NCI-H2029 treated with DMSO at 0.1 percent for 48 hours (cell line): ENCODE measurements around the gene SLC22A23.

ENCODE experiments used
- DNase-seq: peaks from one replicate; lab custom pipeline; 2025; lab: John Stamatoyannopoulos, UW

Gene SLC22A23

DNA sequence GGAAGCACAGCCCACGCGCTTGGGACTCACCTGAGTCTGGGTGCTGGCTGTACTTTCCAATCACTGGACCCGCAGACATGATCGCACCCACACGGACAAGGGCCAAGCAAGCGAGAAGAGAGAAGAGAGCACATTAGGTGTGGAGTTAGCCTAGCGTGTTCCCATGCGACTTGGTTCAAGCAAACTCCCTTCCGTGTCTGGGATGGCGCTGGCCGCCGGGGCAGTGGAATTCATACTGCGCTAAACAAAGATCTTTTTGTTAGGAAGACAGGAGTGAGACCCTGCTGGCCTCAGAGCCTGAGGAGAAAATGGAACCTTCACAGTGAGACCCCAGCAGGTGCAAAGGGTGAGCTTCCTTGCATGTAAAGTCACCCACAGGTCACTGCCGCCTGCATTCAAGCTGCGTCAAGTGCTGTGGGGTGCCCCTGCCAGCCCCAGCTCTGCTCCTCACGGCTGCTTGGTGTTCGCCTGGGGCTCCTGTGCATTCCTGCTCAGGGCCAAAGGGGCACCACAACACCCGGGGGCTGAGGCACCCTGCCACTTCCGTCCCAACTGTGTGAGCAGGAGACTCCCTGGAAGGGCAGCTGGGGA lies 171.7 kb downstream of the SLC22A23 start:
- no peak for DNase-seq

DNA sequence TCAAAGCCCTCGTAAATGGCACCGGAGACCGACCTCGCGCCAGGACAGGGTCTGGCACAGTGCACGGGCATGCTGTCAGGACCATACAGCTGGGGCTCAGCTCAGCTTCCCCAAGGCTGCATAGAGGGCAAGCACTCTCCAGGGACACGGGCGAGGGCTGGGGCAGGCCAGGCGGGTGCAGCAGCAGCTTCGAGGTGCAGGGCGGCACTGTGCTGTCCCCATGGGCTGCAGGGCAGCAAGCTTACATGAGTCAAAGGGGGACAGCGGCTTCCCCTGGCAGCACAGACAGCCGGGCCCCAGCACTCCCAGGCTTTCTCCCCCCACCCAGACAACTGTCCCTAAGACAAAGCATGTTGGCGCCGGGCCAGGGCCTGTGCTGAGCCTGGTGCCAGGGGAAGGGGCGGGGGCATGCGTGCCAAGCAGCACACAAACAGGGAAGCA lies 172.4 kb downstream of the SLC22A23 start:
- DNase-seq = peak; percentile 77

DNA sequence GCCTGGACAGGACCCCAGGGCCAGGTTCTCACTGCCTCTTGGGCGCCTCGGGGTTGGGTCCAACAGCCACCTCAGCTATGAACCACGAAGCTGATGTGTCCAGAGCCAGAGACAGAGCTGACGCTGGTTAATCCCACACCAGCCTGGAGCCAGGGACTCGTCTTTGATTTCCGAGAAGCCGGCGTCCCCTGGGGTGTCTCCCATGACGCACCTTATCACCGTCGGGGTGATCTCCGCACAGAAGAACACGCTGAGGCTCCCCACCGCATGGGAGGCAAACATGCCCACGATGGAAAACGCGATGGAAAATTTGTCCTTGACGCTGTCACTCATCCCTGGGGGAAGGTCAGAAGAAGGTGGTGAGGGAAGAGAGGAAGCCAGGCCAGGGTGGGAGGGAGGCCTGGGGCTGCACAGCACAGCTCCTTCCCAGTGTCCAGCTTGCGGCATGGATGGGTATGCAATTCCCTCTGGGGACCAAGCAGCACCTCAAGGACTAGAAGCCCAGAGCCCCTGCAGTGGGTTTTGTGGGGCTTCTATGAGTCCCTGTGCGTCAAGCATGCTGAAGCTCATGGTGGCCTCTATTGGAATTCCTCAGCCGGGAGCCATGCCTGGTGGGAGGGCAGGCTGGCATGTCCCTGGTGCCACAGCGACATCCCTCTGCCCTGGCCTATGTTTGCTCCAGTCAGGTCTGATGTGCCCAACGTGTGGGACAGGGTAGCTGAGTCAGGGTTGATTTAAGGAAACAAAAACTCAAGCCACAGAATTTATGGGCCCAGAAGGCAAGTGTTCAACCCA lies 173.0 kb downstream of the SLC22A23 start:
- no peak for DNase-seq

DNA sequence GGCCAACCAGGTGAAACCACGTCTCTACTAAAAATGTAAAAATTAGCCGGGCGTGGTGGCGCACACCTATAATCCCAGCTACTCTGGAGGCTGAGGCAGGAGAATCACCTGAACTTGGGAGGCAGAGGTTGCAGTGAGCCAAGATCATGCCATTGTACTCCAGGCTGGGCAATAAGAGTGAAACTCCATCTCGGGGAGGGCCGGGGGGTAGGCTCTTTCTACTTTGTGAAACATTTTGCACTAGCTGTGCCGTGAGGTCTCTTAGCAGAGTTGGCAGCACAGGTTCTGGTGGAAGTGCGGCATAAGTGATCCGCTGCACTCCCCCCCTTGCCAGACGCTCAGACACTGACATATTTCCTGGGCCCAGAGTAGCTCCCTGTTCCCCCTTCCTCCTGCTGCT lies 173.6 kb downstream of the SLC22A23 start:
- DNase-seq = no peak

DNA sequence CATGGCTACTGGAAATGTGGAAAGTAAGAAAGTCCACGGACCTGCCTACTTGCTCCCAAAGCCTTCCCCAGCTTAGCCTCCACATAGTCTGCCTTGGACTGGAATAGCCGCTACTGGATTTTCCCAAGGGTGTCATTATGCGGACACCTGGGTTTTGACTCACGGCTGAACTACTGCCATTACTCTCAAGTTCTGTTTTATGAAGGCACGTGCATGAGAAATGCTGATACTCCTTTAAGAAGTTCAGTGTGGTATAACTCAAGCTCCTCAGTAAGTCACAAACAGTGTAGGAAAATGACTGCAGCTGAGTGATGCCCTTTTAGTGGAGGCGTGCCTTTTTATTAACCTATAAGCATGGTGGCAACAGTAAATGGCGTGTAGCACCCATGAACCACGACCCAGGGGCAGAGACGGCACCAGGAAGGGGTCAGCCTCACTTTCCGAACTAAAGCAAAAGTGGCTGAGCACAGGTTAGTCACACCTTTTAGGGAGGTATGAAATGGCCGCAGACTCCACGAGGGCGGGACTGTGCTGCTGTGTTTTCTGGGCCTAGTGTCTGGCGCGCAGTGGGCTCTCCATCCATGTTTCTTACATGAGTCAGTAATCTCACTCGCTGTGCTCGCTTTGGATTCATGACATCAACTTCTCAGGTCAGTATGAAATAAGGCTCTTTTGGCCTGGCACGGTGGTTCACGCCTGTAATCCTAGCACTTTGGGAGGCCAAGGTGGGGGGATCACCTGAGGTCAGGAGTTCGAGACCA lies 174.2 kb downstream of the SLC22A23 start:
- no peak for DNase-seq

DNA sequence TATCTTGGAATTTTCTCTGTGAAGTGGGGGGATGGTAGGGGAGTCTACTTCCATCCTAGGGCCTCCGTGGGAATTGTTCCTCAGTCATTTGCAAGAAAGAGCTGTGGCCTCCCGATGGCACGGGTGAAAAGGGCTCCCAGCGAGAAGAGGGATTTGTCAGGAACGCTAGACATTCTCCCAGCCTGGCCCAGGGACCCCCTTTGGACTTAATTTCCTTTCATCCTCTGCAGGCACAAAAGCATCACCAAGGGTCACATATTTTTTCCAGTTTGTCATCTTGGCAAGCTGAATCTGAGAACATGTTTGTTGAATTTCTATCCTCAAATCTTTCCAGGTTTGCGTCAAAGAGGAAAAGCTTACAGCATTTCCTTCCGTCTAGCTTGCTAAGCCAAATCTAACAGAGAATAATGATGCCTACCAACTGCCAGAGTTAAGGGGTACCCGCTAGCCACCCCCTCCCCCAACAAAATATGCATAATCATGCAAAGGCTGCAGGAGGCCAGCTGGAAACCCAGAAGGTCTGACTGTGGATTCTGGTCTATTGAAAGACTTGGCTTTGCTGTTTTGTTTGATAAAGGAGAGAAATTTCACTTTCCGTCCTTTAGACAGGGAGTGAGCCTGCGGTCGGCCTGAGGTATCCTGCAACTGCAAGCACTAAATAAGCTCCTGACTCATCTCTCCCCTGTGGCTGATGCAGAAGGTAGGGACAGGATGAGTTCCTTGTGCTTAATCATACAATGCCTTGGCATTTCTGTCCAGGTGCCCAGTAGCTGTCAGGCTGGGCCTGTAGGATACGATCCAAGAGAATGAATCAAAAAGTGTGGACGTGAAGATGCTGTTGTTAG lies 175.0 kb downstream of the SLC22A23 start:
- no peak for DNase-seq

DNA sequence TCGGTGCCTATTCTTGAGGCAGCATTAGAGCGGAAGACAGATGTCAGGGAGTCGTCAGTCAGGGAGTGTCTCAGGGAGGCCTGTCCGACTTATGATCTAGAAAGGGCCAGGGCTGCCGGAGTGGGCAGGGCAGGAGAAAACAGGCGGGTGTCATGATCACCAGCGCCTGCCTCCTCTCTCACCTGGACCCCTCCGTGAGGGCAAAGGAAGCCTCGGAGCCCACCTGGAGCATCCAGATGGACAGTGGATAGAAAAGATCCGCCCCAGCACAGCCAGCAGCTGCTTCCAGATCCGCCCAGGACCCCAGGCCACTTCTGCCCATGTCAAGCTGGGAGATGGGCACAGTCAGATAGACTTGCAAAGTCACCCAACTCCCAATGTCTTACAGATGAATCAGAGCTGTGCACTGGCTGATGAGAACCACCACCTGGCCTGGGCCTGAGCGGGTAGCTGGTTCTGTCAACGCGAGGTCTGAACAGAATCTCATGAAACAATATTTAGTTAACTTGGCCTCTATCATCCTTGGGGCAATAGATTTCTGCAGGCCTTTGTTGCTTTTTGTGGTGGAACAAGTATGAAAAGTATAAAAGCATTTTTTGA lies 175.9 kb downstream of the SLC22A23 start:
- no peak for DNase-seq

DNA sequence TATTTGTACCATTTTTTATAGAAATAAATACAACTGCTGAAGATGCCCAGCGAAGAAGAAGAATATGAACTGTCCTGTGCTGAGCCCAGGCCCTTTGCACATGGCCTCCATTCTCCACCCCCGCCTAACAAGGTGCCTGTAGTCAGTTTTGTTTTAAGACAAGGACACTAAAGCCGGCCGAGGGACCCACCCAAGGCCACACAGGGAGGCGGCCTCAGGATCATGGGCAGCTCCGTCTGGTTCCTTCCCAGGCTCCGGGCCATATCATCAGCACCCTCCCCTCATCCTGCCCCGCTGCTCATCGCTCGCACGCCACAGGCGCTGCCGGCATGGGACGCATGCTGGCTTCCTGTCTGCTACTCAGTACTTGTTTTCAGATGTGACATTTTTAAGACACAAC lies 176.8 kb downstream of the SLC22A23 start:
- no peak for DNase-seq

DNA sequence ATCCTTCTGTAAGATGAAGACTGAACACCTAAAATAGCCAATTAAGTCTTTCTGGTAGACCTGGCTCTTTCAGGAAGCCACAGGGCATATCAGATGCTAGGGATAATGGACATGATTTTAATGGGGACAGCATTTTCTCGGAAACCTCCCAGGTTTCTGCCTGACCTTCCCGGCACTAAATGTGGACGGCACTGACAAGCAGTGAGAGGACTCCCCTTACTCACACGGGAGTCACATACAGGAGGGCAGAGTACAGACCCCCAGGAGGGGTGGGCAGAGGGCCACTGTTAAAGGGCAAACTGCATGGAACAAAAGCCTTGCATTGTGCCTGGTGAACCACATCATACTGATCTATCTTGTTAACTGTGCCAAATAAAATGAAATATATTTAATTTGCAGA lies 178.2 kb downstream of the SLC22A23 start:
- DNase-seq = no peak

DNA sequence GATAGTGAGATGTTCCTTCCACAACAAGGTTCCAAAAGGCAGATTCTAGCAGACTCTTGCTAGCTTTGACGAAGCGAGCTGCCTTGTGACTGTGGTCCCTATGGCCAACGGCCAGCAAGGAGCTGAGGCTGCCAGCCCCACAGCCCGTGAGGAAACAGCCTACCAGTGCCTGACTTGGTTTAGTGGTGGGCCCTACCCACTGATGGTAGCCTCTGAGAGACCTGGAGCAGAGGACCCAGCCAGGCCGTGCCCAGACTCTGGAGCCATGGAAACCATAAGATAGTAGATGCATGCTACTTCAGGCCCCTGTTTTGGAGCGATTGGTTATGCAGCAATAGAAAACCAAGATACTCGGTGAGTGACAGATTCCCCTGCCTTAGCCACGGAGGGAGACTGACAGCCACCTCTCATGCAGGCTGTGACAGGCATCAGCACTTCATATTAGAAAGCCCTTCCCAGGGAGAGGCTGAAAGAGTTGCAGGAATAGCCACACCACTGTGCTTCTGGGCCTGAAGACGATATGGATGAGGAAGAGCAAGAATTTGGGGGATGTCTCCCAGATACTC lies 178.9 kb downstream of the SLC22A23 start:
- DNase-seq = no peak

DNA sequence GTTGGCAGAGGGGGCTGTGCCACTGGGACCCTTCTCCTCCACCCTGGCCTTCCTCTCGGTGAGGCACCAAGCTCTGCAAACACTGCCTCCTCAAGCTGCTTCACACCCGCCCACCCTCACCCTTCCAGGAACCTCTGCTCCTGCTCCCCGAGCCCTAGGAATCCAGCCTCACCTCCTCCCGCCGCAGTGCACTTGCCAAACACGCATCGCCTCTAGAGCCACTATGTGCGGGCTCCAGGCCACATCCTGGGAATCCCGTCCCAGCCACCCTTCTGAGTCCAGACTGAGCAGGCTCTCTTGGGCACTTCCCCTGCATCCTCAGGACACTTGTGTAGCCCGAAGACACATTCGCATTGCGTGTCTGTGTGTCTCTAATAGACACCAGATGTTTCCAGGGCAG lies 179.6 kb downstream of the SLC22A23 start:
- DNase-seq = no peak

DNA sequence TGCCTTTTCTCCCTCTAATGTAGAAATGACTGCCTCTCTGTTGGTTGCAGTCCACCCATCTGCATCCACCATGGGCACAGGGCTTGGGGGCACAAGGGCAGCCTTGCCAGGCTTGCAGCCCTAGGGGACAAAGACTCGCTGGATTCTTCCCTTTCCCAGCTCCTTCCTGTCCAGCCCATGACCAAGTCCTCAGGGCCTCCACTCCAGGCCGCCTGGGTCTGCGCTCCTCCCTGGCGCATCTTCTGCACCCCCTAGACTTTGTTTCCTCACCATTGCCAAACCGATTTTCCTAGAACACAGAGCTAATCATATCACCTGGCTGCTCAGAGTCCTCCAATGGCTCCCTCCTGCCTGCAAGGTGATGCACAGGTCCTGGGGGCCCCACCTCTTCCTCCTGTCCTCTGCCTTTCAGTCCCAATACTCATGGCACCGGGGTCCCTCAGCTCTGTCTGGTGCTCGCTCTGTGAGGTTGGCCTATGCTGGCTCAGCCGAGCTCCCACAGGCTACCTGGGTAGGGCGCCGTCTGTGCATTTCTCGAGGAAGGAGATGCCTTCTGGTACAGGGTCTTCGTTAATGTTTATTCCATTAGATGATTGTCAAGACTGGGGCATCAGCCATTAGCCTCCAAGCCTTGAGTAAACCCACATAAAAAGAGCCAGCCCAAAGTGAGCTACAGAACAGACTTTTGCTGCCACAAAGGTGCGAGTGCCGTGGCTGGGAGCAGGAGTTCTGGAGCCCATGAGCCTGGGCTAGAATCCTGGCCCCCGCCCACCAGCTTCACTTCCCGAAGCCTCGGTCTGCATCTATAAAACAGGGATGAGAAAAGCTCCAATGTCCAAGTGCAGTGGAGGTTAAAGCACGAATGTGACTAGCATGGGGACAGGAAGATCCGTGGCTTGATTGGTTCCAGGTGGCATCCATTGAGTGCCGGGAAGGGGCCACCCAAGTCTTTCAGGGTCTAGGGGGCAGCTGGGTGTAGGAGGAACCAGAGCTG lies 180.4 kb downstream of the SLC22A23 start:
- no peak for DNase-seq

DNA sequence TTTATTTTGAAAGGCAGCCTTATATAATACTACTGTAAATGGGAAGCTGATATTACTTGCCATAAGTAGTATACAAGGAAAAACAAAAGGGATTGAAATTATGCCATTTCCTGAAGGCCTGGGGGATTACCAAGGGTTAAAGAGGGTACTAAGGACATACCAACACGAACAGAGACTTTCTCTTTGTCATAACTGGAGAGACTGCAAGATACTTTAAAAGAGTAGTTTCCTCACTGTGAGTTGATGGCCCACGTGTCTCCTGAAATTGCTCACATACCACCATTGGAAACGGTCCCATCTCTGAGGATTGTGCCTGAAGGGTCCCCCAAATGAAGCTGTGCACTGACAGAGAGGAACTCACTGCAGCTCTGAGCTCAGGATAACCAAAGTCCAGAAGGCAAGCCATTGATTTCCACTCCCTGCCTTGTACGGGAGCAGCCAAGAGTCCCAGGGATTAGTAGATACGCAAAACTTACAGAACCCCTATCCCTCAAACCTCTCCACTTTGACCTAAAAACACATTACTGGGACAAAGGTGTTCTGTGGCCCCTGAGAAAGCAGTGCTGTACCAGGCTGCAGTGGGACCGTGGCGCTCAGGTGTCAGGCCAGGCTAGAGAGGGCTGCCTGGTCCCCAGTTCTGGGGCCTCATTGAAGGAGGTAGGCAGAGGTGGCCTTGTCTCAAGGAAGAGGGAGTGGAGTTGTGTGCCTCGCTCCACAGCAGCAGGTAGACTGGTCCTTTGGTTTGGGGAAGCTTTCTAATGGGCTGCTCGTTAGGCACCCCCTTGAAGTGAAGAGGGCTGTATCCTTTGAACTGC lies 182.9 kb downstream of the SLC22A23 start:
- no peak for DNase-seq

DNA sequence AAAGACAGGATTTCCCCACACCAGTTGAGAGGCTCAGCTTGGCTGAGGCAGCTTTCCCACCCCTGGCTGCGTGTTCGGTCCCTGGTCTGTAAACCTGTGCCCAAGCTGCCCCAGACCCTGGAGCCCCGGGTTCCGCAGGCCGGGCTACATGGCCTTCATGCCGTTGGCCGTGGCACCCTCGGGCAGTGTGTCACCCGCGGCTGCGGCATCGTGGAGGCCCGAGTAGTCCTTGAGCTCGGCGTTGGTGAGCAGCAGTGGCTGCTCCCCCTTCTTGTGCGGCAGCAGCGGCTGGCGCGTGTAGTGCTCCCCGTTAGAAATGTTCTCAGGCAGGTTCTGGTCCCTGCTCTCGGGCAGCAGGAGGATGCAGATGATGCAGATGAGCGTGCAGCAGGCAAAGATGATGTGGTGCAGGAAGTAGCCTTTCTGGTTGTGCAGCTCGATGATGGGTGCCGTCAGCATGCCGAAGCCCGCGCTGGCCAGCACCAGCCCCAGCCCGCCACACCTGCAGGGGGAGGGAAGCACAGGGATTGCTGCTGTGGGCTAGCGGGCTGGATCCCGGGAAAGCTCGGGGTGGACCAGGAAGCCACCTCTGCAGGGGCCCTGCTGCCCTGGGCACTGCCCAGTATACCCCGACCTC lies 183.8 kb downstream of the SLC22A23 start:
- DNase-seq = no peak

DNA sequence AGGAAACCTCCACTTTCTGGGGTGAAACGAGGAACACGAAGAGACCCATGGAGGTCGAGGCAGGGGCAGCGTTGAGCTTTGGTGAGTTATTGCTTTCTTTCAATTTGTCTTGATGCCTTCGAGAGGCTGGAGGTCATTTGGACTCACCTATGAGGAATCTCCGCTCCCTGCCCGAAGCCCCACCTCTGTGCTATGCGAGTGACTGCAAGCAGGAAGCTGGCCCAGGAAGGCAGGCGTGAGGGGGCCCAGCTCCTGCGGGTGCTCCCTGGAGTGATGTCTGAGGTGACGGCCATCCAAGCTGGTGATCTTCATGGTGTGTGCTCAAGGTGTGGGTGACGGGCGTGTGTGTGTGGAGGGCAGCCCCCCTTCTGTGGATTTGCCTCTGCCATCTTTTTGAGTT lies 185.1 kb downstream of the SLC22A23 start:
- no peak for DNase-seq

DNA sequence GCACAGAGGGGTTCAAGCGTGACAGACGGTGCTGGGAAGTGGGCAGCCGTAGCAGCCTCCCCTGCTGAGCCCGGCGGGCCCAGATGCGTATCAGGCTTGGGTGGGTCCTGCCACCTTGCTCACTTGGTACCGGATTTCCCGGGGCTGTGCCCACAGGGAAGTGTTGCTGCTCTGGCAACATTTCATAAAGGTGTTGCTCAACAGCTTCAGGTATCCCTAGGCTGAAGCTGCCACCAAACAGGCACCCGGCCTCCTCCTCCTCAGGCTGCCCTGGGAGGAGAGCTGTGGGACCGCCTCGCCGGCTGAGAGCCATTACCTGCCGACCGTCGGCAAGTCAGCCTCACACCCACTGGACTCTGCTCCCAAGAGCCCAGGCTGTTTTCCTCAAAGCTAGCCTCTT lies 186.6 kb downstream of the SLC22A23 start:
- DNase-seq = no peak

DNA sequence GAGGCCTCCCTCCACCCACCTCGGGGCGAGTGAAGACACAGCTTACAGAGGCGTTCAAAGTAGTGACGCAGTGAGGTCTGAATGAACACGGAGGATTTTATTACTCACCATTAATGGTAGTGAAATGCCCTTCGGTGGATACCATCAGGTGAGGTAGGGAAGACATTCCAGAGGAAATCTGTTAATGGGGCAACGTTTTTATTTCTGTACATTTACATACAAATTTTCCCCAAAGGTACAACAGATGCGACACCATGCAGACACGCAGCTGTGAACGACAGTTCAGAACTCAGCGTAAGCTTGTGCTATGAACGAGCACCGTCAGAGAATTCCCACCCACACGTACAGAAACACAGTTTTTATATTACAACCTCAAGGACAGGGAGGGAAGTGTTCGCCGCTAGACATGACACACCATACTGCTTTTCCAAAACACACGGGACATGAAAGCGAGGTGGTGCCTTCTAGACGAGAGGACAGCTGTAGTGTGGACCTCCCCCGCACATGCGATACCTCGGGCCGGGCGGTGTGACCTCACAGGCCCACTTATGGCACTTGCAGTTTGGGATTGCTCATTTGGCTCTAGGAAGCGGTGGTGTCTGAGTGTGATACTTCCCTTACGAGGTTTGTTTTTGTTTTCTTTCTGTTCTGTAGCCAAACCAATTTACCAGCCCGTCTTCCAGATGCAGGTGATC lies 187.4 kb downstream of the SLC22A23 start:
- DNase-seq = no peak

DNA sequence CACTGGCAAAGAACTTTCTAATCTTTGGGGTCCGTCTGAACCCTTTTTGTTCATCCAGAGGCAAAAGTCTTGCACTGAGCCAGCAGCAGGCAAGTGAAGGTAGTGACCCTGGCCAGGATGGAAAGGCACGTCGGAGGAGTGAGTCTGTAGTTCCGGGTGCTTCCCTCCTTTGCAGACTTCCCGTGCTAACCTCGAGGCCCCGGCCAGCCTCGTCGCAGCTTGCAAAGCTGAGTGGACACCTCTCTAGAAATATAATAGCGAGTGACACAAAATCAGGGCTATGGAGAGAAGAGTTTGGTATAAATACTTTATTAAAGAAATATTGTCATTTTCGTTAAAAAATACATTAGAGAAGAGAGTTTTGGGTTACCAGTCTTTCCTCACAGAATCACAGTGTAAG lies 188.2 kb downstream of the SLC22A23 start:
- no peak for DNase-seq
